GM19395 (cell line): Measurements from ENCODE around the gene NHLRC2.
"Not testable (repeated sequence)": the region's sequence is repeated elsewhere in the genome, so short reads cannot be mapped to it uniquely, and the experiment has no call there.

Experiments used
- ATAC-seq: cut with Tn5 transposase; IDR thresholded peaks from one replicate; pipeline ENCODE4 v1.9.1; 2021; ENCODE audit warnings: mild to moderate bottlenecking, moderate library complexity; ENCODE audit not compliant: unreplicated experiment

The NHLRC2 gene

GRCh38 chr10:113933894-113934532 is 79.6 kb downstream of the NHLRC2 start:
- no peak for ATAC-seq

- ATAC-seq: no peak
Observed at GRCh38 chr10:113937258-113937657, 82.8 kb downstream of the NHLRC2 start.

- no peak for ATAC-seq
Observed at GRCh38 chr10:113937756-113938155, 83.3 kb downstream of the NHLRC2 start.

- ATAC-seq: no peak
Observed at GRCh38 chr10:113939212-113939860, 84.9 kb downstream of the NHLRC2 start.

GRCh38 chr10:113941140-113941539 is 86.7 kb downstream of the NHLRC2 start:
- ATAC-seq: no peak

- not testable (repeated sequence) for ATAC-seq
Observed at GRCh38 chr10:113943196-113943595, 88.7 kb downstream of the NHLRC2 start.

- ATAC-seq: no peak
Observed at GRCh38 chr10:113945075-113945686, 90.7 kb downstream of the NHLRC2 start.

- no peak for ATAC-seq
Observed at GRCh38 chr10:113945687-113946085, 91.2 kb downstream of the NHLRC2 start.

- no peak for ATAC-seq
Observed at GRCh38 chr10:113947184-113948041, 93.0 kb downstream of the NHLRC2 start.

- ATAC-seq: no peak
Observed at GRCh38 chr10:113948048-113948447, 93.6 kb downstream of the NHLRC2 start.

- no peak for ATAC-seq
Observed at GRCh38 chr10:113950268-113950667, 95.8 kb downstream of the NHLRC2 start.

GRCh38 chr10:113953505-113954272 is 99.2 kb downstream of the NHLRC2 start:
- ATAC-seq: no peak

GRCh38 chr10:113954409-113954808 is 99.9 kb downstream of the NHLRC2 start:
- no peak for ATAC-seq

- ATAC-seq: no peak
Observed at GRCh38 chr10:113957013-113957412, 102.6 kb downstream of the NHLRC2 start.

- ATAC-seq: no peak
Observed at GRCh38 chr10:113958631-113959382, 104.3 kb downstream of the NHLRC2 start.

- ATAC-seq: peak; percentile 55
Observed at GRCh38 chr10:113959383-113959760, 104.9 kb downstream of the NHLRC2 start.

GRCh38 chr10:113960617-113961181 is 106.2 kb downstream of the NHLRC2 start:
- ATAC-seq: peak; percentile 39

- ATAC-seq: peak; percentile 65
Observed at GRCh38 chr10:113961182-113962031, 106.9 kb downstream of the NHLRC2 start.

- no peak for ATAC-seq
Observed at GRCh38 chr10:113965077-113965476, 110.6 kb downstream of the NHLRC2 start.
